Measurements from ENCODE around the gene IL31RA.
A peak's percentile ranks its signal among the peaks of the same experiment; 100 is the strongest.
"Not testable (repeated sequence)": the region's sequence is repeated elsewhere in the genome, so short reads cannot be mapped to it uniquely, and the experiment has no call there.

The IL31RA gene

DNA sequence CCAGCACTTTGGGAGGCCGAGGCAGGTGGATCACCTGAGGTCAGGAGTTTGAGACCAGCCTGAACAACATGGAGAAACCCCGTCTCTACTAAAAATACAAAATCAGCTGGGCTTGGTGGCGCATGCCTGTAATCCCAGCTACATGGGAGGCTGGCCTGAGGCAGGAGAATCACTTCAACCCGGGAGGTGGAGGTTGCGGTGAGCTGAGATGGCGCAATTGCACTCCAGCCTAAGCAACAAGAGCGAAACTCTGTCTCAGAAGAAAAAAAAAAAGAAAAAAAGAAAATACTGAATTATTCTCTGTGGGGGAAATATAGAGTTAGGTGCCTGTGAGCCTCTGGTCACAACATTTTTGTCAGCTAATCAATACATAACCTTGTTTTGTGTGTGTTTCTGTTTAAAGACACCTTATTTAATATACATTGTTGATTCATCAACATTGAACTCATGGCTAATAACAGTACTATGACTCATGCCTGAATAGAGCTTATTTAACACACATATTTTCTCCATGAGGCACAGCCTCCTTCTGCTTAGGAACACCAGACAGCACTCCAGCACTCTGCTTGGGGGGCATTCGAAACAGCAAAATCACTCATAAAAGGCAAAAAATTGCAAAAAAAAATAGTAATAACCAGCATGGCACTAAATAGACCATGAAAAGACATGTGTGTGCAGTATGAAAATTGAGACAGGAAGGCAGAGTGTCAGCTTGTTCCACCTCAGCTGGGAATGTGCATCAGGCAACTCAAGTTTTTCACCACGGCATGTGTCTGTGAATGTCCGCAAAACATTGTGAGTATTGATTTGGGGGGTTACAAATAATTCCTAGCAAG is at the start of gene IL31RA:
TSS of gene IL31RA (plus strand) at position 519 of the 836 bp plus-strand sequence. CDS start at position 733, 214 bp downstream.
- peak; percentile 60 for DNase-seq (ENCODE audit: low spot score)

DNA sequence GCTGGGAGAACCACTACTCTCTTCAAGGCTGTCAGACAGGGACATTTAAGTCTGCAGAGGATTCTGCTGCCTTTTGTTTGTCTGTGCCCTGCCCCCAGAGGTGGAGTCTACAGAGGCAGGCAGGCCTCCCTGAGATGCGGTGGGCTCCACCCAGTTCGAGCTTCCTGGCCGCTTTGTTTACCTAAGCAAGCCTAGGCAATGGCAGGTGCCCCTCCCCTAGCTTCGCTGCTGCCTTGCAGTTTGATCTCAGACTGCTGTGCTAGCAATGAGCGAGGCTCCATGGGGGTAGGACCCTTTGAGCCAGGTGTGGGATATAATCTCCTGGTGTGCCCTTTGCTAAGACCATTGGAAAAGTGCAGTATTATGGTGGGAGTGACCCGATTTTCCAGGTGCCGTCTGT is 42.3 kb upstream of the IL31RA start:
- not testable (repeated sequence) for DNase-seq (ENCODE audit: low spot score)

DNA sequence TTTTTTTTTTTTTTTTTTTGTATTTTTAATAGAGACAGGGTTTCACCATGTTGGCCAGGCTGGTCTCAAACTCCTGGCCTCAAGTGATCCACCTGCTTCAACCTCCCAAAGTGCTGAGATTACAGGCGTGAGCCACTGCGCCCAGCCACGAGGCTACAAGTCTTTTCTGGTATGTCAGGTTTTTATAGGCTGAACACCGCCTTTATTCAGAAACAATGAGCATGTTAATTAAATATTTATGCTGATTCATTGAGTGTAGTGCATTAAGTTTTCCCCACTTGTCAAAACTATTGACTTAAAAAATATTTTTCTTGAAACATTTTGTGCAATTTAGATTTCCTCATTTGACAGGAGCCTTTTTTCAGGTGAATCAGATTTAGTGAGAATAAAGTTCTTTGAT is 35.2 kb upstream of the IL31RA start:
- not testable (repeated sequence) for DNase-seq (ENCODE audit: low spot score)

DNA sequence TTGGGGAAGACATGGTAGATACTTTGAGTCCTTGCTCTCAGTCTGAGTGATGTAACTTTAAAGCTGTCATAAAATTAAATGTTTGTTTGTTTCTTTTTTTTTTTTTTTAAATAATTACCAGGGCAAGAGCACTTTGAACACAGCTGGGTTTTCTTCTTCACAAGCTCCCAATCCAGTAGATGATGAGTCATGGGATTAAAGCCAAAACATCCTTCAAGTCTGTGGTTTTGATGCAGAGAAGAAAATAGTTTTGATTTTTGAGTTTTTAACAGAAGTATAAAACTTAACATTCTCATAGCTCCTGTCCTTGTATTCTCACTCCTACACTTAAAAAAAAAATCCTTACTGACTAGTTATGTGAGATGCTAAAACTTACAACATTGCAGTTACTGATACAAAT is 34.8 kb upstream of the IL31RA start:
- DNase-seq (ENCODE audit: low spot score), result peak; percentile 72

DNA sequence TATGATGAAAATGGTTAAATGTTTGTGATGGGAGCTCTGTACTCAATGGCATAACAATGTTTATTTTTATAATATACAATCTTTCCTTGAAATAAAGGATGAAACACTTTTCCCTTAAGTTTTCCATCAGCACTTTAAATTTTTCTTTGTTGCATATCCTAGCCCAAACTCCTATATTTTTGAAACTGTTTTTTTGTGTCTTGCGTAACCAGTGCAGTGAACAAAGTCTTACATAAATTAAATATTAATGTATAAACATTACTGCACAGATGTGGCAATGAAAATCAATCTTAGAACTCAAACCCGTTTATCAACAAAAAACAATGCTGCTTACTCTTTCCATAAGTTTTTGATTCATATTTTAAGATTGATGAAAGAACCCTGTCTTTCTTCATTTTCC is 34.1 kb upstream of the IL31RA start:
- DNase-seq (ENCODE audit: low spot score), result no peak

DNA sequence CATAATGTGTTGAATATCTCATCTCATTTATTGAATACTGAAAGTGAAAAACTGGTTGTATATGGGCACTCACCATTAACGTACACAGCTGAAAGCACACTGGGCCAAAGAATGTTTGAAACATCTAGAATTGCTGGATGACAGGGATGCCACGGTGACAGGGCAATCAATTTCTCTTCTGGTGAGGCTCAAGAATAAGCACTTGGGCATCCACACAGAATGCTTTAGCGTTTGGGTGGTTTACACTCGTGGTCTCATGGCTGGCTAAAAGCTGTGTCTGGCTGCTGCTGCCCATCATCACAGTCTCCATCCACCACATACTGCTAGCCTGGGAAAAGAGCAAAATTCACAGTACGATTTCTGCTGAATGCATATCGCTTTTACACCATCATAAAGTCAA is 30.7 kb upstream of the IL31RA start:
- no peak for DNase-seq (ENCODE audit: low spot score)

DNA sequence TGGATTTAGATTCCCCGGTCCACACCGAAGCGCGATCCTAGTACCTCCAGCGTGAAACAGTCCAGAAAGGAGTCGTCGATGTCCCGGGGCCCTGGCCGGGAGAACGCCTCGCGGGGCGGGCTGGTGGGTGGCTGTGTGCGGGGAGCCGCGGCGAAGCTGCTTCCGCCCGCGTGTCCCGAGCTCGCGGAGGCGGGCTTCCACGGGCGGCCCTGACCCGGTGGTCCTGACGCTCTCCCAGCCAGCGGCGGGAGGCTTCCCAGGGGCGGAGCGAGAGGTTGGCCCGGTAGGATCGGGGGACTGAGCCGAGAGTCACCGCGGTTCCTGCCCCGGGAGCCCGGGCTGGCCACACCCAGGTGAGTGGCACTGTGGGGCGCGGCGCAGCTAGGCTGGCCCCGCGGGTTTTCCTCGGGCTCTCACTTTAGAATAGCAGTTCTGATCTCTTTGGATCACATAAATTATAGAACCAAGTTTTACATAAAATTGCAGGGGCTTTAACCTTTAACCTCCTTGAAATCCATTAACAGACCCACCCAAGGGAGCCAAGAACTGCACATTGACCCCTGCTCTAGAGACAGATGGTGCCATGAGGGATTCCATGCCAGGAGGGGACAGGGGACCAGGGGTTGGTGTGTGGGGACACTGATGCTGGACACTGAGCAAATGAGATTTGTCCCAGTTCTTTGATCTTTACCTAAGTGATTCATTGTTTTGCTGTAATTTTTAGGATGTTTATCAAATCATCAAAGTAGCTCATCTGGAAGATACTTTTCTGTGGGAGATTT is 29.2 kb upstream of the IL31RA start:
- no peak for DNase-seq (ENCODE audit: low spot score)

DNA sequence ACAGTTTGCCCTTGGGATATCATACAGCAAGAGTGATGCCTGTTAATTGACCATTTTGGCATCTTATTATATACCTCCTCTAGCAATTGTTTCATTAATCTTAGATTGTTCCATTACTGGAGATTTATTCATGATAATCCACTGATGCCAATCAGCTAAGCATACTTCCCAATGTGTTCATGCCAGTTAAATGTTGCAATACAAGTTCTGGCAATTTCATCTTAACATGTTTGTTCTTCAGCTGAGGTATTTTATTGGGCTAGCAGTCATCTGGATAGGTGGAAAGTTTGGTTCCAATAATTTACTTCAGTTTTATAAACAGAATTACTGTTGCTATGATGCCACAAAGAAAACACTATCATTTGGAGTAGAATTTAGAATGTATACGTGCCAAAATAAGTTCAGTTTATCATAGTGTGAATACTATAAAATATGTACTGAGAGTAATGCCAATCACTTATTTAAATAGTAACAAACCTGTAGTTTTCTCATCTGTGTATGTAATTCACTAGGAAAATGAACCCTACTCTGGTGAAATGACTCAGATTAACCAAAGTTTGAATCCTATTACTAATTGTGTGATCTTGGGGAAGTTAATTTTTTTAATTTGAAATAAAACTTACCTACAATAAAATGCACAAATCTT is 27.9 kb upstream of the IL31RA start:
- no peak for DNase-seq (ENCODE audit: low spot score)

DNA sequence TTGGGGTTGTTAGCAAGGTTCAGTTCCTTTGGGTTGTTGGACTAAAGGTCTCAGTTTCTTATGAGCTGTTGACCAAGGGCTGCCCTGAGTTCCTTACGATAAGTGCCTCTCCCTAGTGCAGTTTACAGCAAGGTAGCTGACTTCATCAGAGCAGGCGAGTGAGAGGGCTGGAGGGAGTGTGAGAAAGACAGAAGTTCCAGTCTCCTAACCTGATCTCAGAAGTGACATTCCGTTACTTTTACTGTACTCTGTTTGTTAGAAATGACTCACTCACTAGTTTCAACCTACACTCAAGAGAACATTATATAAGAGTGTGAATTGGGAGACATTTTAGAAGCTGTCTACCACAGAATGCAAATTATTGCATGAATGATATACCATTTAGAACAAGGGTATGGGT is 21.2 kb upstream of the IL31RA start:
- no peak for DNase-seq (ENCODE audit: low spot score)

DNA sequence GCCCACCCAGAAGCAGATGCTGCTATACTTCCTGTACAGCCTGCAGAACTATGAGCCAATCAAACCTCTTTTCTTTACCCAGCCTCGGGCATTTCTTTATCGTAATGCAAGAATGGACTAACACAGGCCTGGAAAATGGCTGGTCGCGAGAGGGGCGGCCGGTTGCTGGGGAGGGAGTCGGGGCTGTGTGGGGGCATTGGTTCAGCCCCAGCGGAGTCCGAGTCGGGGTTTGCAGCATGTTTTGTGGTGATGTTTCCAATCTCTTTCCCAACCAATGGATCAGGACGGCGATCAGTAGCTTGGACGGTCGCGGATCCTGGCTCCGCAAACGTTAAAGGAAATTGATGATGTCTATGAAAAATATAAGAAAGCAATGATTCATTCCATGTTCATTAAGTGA is 18.7 kb upstream of the IL31RA start:
- DNase-seq (ENCODE audit: low spot score), result no peak

DNA sequence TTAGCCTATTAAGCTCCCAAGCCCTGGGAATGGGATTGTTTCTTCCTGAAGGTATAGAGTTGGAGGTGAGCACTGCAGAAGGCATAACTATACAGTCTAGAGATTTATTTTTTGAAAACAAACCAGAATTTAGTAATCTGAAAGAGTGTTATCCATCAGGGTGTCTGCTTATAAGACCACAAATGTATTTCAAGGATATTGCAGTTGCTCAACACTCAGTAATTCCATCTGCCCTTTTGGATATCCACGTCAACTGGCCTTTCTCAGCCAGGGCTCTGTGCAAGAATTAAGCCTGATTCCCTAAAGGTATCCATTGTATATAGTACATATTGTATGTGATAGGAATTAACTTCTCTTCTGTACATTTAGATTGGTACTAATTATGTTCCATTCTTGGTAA is 15.0 kb upstream of the IL31RA start:
- DNase-seq (ENCODE audit: low spot score), result no peak

DNA sequence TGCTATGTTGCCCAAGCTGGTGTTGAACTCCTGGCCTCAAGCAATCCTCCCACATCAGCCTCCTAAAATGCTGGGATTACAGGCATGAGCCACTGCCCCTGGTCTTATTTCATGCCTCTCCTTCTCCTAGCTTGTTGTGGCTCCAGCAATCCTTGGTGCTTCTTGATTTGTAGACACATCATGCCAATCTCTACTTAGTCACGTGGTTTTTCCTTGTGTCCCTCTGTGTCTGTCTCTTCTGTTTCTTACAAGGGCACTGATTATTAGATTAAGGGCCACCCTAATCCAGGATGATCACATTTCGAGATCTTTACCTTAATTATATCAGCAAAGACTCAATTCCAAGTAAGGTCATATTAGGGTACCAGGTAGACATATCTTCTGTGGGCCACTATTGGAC is 9.2 kb upstream of the IL31RA start:
- DNase-seq (ENCODE audit: low spot score), result no peak

DNA sequence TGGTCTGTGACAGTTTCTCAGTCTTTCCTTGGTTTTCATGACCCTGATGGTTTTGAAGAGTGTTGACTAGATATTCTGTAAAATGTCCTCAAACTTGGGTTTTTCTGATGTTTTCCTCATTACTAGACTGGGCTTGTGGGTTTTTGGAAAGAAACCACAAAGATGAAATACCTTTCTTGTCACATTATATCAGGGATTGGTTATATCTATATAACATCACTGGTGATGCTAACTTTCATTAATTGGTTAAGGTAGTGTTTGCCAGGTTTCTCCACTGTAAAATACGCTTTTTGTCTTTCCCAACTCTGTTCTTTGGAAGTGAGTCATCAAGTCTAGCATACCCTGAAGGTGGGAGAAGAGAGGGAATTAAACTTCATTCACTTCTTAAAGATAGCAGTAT is 3.3 kb upstream of the IL31RA start:
- DNase-seq (ENCODE audit: low spot score), result no peak

DNA sequence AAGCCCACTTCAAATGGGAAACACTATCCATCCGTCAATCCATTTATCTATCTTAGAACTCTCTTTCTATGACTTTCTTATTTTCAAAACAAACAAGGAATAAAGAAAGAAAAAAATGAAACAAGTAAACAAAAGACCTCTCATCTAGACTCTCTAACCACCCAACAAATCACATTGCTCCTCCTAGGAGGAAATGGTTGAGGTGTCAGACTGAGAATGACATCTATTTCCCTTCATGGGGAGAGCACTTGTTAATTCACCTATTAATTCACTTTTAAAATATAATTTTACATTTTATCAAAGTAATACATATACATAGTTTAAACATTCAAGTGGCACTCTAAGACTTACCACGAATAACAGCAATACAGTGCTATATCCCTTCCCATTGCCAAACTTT is 2.4 kb upstream of the IL31RA start:
- DNase-seq (ENCODE audit: low spot score), result no peak

DNA sequence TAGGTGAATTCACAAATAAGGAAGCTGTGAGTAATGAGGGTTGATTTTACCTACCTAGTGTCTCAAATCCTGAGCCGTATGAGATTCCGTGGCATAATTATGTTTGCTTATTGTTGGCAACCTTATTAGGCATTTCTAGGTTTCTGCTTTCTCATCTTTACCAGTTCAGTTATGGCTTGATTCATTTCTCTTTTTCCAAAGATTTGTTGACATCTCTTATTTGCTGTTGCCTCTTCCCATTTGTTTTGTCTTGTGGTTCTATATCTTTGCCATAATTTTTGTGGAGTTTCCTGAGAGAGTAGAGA is 470 bp downstream of the IL31RA start:
- DNase-seq (ENCODE audit: low spot score), result no peak

DNA sequence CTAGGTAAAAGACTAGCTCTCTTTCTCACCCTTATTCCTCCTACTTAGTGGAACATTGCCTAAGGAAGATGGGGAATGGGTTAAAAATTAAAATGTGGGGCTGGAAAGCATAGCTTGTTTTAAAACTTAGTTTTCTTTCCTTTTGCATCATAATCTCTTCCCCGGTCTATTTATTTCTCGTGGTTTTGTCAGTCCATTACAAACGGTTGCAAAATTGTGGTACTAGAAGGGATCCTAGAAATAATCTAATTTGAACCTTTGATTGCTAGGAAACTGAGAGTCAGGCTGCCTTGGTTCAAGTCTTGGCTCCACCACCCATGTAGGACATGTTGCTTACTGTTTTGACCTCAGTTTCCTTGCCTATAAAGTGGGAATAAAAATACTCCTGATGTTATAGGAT is 1.3 kb downstream of the IL31RA start:
- no peak for DNase-seq (ENCODE audit: low spot score)

DNA sequence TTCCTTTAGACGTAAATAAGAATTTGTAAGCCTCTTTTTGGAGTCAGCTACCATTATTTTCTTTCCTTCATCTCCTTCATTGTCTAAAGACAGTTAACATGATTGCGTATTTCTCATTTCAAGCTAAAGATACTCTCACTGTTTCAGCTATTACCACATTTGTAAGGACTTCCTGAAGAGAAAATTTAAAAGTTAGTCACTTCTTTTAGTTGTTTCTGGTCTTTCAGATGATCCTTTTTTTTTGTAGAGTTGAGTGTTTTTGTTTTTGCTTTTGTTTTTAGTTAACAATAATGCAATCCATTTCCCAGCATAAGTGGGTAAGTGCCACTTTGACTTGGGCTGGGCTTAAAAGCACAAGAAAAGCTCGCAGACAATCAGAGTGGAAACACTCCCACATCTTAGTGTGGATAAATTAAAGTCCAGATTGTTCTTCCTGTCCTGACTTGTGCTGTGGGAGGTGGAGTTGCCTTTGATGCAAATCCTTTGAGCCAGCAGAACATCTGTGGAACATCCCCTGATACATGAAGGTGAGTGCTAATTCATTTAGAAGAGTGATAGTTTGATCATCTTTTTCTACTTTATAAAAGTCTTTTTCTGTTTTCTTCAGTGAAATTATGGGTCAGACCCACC is 2.0 kb downstream of the IL31RA start:
- no peak for DNase-seq (ENCODE audit: low spot score)

DNA sequence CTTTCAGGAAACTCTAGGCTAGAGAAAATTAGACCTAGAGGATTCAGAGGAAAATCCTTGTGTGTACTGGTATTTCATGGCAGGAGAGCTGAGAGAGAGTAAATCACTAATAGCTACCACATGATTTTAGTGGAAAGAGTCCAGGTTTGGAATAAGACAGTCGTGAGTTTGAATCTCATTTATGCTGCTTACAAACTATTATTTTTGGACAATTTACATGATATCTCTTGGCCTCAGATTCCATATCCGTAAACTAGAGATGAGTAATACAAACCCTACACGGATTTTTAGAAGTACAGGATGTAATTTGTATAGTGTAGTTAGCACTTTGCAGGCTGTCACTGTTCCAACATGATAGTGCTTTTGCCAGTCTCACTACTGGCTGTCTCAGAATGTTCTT is 2.7 kb downstream of the IL31RA start:
- no peak for DNase-seq (ENCODE audit: low spot score)

DNA sequence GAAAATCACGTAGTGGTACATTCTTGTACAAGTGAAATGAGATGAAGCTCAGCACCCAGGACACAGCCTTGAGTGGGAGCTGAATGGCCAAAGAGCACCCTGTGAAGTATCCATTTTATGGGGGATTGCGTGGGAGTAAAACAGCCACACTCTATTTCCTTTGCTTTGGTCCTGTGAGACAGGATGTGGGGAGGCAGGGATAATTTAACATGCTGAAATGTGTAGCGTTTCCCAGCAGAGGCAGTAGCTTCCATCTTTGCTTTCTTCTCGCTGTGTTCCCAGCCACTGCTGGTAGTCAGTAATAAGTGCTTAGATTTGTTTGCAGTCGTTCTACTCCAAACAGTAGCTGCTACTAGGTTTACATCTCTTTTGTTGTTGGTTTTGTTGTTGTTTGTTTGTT is 4.4 kb downstream of the IL31RA start:
- no peak for DNase-seq (ENCODE audit: low spot score)

DNA sequence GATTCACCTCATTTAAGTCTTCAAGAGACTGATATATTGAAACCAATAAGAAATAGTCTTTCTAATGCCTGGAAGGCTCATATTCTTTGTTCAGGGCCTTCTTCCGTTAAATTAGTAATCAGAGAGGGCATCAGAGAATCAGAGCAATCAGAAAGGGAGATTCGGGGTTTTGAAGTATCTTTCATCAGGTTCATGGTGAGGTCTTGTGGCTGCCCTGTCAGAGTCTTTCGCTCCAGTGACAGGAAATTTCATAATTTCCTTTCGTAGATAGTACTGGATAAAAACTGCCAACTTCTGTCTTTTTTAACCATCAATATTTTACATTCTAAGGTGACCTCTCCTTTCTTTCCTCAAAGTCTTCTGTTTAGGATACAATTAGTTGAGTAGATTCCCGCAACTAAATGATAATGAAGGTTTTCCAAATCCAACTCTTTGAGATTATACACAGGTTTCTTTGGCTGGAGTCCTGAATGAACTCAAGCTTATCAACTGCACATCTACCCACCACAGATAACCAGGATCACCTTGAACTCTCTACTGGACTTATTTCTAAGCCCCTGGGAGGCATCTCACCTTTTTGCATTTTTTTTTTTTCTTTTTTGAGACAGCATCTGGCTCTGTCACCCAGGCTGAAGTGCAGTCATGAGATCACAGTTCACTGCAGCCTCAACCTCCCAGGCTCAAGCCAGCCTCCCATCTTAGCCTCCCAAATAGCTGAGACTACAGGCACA is 5.5 kb downstream of the IL31RA start:
- no peak for DNase-seq (ENCODE audit: low spot score)

DNA sequence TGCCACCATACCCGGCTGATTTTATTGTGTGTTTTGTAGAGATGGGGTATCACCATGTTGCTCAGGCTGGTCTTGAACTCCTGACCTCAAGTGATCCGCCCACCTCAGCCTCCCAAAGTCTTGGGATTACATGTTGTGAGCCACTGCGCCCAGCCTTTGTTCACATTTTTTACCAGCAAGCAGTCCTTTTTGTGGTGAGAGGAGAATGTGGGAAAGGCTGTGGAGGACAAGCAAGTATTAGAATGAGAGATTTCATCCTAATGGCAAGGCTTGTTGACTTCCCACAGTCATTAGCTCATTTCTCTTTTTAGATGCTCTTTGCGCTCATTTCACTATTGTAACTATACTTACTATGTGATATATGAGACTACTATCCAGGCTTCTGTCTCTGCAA is 6.1 kb downstream of the IL31RA start:
- no peak for DNase-seq (ENCODE audit: low spot score)

DNA sequence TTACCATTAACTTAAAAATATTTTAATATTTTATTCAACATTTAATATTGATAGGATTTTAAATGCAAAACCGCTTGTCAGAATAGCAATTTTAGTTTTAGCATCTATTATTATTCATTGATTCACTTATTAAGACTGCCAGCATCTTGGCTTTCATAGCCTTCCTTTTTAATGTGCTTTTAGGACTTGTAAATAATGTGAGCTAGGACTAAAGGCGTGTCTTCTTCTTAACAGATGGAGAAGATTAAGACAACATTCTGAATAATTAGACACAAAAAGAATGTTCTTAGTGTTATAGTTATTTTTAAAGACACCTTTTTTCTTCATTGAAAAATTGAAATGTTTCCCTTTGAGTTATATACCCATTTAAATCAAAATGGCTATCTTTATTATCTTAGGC is 6.9 kb downstream of the IL31RA start:
- DNase-seq (ENCODE audit: low spot score), result no peak
